ENCODE measurements around the gene KCNJ15. TPM values are rescaled to one million over a fixed set of nuclear protein-coding genes. Genes with fewer than 3 reads are reported as not detected.

KCNJ15 gene
- total RNA-seq, 4 donors from 2014 or later: 8.1 to 17.8 (median 15.8) TPM

GRCh38 chr21:38267991-38268863 lies 11.4 kb downstream of the KCNJ15 start:
- Histone ChIP-seq H3K4me1 (peaks cover 36 to 92% (median 48%) of the 10 kb centered on the region in 3 donors), H3K9me3 (no peaks in the 10 kb centered on the region), H3K27me3 (no peaks in the 10 kb centered on the region), H3K27ac (peak overlapping the region; percentile 76 to 83 (median 82)), H3K4me3 (no peak overlapping the region), H3K36me3 (no peaks in the 10 kb centered on the region)
- TF ChIP-seq POLR2A (IDR thresholded peaks at IDR 0.05) (no peak), CTCF (IDR thresholded peaks at IDR 0.05) (no peak)
- DNase-seq: no peak
- whole genome bisulfite sequencing, 2 donors: 24 to 25% methylated on average over 5 of the region's 5 CpGs
- intact Hi-C loops (cut with DNase I): no loop called here

GRCh38 chr21:38268864-38269575 lies 12.2 kb downstream of the KCNJ15 start:
- intact Hi-C loops (cut with DNase I): no loop called here
- no peak for DNase-seq
- TF ChIP-seq CTCF (IDR thresholded peaks at IDR 0.05) (no peak), POLR2A (IDR thresholded peaks at IDR 0.05) (no peak)
- WGBS, 2 donors: 25 to 40% methylated on average over 5 of the region's 5 CpGs
- Histone ChIP-seq H3K27ac (peak overlapping the region; percentile 76 to 83 (median 82)), H3K36me3 (no peaks in the 10 kb centered on the region), H3K9me3 (no peaks in the 10 kb centered on the region), H3K4me1 (peaks cover 36 to 84% (median 48%) of the 10 kb centered on the region in 3 donors), H3K27me3 (no peaks in the 10 kb centered on the region), H3K4me3 (no peak overlapping the region)

- no peak overlapping the region for H3K4me3 ChIP-seq
- intact Hi-C loops (cut with DNase I): no loop called here
- no peaks in the 10 kb centered on the region for H3K36me3 ChIP-seq
- peak overlapping the region; percentile 76 to 83 (median 82) for H3K27ac ChIP-seq
- peaks cover 36 to 78% (median 48%) of the 10 kb centered on the region in 3 donors for H3K4me1 ChIP-seq
- DNase-seq: no peak
- no peaks in the 10 kb centered on the region for H3K27me3 ChIP-seq
- TF ChIP-seq CTCF (IDR thresholded peaks at IDR 0.05) (no peak), POLR2A (IDR thresholded peaks at IDR 0.05) (no peak)
- 13 to 27% methylated on average over 2 of the region's 2 CpGs for WGBS, 2 donors
- H3K9me3 ChIP-seq: no peaks in the 10 kb centered on the region
These were observed 12.8 kb downstream of the KCNJ15 start for GRCh38 chr21:38269576-38269936.

GRCh38 chr21:38272215-38272614 lies 15.4 kb downstream of the KCNJ15 start:
- Histone ChIP-seq H3K9me3 (no peaks in the 10 kb centered on the region), H3K4me3 (peak overlapping the region in 1 of 4 donors; percentile 3), H3K36me3 (no peaks in the 10 kb centered on the region), H3K27ac (peak overlapping the region in 3 of 4 donors; percentile 26 to 34 (median 30)), H3K4me1 (peaks cover 29 to 69% (median 42%) of the 10 kb centered on the region in 3 donors), H3K27me3 (no peaks in the 10 kb centered on the region)
- intact Hi-C loops (cut with DNase I): no loop called here
- TF ChIP-seq CTCF (IDR thresholded peaks at IDR 0.05) (no peak), POLR2A (IDR thresholded peaks at IDR 0.05) (no peak)
- WGBS, 2 donors: 45 to 54% methylated on average over 2 to 5 of the region's 6 CpGs
- no peak for DNase-seq

Data from esophagus squamous epithelium (tissue), 5 donors.